Central memory CD8-positive, alpha-beta T cell (primary cell): Measurements from ENCODE around the gene DOCK10.

Experiments used
- ATAC-seq: fragments of 150-1000 bp; cut with Tn5 transposase; replicated peaks from 2 replicates; pipeline ENCODE4 v1.10.0; 2022; ENCODE audit warnings: mild to moderate bottlenecking, moderate FRiP score, moderate number of reproducible peaks; ENCODE audit not compliant: poor library complexity, severe bottlenecking; ENCODE audit errors: extremely low read depth
- DNase-seq, 2 donors: peaks; one replicate each; pipeline ENCODE4 v3.0.0; 2021; ENCODE audit warnings: low spot score in 2 of 2
- H3K27ac Mint-ChIP-seq: one replicate; pipeline ENCODE4 v1.8.0; 2022; ENCODE audit warnings: low read depth, mild to moderate bottlenecking, moderate library complexity, mixed read lengths
- H3K27me3 Mint-ChIP-seq: one replicate; pipeline ENCODE4 v1.8.0; 2022; ENCODE audit warnings: mixed read lengths
- H3K36me3 Mint-ChIP-seq: one replicate; pipeline ENCODE4 v1.8.0; 2022; ENCODE audit warnings: mild to moderate bottlenecking, moderate library complexity, mixed read lengths; ENCODE audit not compliant: insufficient read depth
- H3K4me1 Mint-ChIP-seq: one replicate; pipeline ENCODE4 v1.8.0; 2022; ENCODE audit warnings: mixed read lengths
- H3K4me3 Mint-ChIP-seq: one replicate; pipeline ENCODE4 v1.8.0; 2022; ENCODE audit warnings: mild to moderate bottlenecking, moderate library complexity, mixed read lengths
- H3K9me3 Mint-ChIP-seq: one replicate; pipeline ENCODE4 v1.8.0; 2022; ENCODE audit warnings: mixed read lengths

Gene DOCK10

DNA sequence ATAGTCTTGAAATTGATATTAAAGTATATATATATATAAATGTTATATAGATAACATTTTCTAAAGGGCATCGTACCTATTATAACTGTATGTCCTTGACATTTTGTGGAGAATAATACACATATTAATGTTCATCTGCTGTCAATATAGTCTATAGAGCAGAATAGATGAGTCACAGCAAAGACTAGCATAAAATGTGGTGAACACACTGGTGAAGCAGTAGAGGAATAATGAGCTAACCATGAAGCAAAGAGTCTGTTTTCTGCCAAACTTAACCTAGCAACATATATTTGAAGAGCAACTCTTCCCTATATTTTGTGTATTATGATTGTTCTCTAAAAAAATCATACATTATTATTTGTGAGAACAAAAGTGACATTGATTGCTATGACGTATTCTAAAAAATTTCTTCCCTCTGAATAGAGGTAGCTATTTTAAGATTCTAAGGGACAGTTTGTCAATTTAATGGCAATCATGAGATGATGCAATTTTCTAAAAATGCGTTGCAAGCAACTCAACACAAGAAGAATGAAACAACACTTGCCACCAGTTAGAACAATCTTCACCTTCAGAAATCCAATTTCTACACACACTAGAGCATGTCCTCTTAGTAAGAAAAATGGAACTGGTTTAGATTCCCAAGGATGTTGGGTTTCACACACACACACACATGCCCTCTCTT lies 22.0 kb downstream of the DOCK10 start:
- Mint-ChIP-seq H3K27ac (peak overlapping the region; percentile 1), H3K4me1 (peaks cover 56% of the 10 kb centered on the region), H3K9me3 (no peaks in the 10 kb centered on the region), H3K27me3 (no peaks in the 10 kb centered on the region), H3K36me3 (peaks cover 2% of the 10 kb centered on the region), H3K4me3 (no peak overlapping the region)
- no peak for DNase-seq
- ATAC-seq = no peak

DNA sequence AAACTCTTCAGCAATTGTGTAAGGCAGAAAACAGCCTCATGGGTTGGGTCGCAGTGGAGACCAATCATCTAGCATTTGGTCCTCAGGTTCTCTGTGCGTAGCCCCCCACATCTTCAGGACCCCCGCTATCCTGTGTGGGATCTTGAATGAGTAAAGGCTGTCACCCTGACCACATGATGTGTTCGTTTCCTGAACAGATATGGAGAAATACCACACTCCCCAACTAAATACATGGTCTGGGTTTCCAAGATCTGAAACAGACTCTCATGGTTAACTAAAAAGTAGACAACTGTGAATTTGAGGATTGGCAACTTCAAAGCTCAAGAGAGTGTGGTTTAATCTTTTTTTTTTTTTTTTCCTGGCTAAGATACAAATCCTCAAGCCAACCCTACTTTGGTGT lies 23.2 kb downstream of the DOCK10 start:
- DNase-seq = no peak
- H3K4me1 Mint-ChIP-seq = peaks cover 50% of the 10 kb centered on the region
- H3K9me3 Mint-ChIP-seq = no peaks in the 10 kb centered on the region
- peak overlapping the region; percentile 1 for H3K27ac Mint-ChIP-seq
- H3K4me3 Mint-ChIP-seq = no peak overlapping the region
- H3K36me3 Mint-ChIP-seq = peaks cover 2% of the 10 kb centered on the region
- peak; percentile 19 for ATAC-seq
- H3K27me3 Mint-ChIP-seq = no peaks in the 10 kb centered on the region

DNA sequence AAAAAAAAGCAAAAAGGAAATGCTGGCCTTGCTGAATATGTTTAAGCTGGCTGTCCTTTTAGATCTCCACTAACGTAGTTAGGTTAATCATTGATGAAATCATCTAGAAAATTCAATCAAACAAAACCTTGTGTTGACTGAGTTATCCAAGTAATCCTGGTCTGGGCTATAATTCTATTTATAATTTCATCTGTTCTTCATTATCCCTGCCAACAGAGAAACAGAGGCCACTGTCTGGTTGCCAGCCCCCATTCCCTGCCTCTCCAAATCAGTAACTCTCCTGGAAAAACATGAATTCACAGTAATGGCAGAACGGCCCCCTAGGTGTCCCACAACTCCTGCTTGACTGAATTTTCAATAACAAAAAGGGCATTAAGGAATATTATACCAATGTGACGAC lies 24.6 kb downstream of the DOCK10 start:
- Mint-ChIP-seq H3K4me3 (no peak overlapping the region), H3K27ac (peak overlapping the region; percentile 42), H3K4me1 (peaks cover 51% of the 10 kb centered on the region), H3K36me3 (peaks cover 3% of the 10 kb centered on the region), H3K9me3 (no peaks in the 10 kb centered on the region), H3K27me3 (no peaks in the 10 kb centered on the region)
- no peak for DNase-seq
- no peak for ATAC-seq

DNA sequence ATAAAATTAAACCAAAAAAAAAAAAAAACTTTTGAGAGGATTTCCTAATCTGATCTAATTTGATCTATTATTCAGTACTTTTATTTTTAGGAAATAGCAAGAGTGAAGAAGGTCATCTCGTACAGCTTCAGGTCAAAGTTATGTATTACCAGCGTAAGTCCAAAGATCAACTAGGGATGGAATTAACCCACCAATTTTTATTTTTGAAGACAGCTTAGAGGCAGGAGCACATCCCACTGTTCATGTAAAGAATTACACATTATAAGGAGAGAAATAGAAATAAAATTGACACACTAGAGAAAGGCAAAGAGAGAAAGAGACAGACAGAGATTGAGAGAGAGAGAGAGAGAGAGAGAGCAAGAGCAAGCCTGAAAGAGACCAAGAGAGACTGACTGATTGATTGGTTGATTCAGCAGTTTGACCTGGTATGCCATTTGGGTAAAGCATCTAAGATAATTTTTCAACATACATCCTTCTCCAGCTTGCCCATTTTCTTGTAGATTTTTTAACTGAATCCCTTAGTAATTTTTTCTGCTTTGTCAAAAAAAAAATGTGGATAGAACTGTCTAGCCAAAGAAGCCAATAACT lies 25.1 kb downstream of the DOCK10 start:
- Mint-ChIP-seq H3K9me3 (no peaks in the 10 kb centered on the region), H3K4me1 (peaks cover 47% of the 10 kb centered on the region), H3K36me3 (peaks cover 3% of the 10 kb centered on the region), H3K27ac (peak overlapping the region; percentile 42), H3K27me3 (no peaks in the 10 kb centered on the region), H3K4me3 (no peak overlapping the region)
- DNase-seq = no peak
- ATAC-seq = no peak

DNA sequence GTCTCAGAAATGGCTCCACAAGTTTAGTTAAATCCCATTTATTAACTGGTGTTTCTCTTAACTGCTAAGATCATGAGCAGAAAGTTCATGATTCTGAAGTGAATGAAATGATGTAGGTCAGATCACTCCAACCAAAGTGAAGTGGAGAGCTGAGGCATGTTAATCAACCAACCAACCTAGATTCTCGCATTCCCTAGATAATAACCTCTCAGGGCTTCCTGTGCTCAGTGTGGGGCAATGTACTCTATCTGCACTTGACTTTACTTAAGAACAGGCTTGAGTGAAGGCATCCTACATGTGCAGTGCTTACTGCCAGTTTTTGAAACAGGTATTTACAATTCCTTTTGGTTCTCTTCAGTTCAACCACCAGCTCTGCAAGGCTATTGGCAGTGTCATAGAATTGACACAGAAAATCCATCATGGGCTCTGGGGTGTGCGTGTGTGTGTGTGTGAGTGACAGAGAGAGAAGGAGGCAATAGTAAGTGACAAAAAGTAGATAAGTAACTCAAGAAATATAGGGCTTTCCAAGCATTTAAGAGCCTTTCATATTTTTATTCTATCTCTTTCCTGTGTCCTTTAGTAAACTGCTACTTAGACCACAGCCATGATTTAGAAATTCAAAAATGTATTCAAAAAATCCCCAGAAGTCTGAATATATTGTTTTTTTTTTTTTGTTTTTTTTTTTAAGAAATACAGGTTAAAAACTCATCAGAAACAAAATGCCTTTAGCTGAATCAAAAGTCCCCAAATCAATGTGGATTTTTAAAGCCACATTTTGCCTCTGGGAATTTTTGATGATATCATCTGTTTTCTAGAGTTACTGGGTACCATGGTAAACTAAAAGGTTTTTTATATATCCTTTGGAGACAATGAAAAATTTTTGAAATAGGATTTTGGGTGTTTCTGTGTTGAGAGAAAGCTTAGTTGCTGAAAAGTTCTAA lies 28.6 kb downstream of the DOCK10 start:
- Mint-ChIP-seq H3K36me3 (peaks cover 2% of the 10 kb centered on the region), H3K9me3 (no peaks in the 10 kb centered on the region), H3K27ac (peak overlapping the region; percentile 60), H3K4me3 (no peak overlapping the region), H3K27me3 (no peaks in the 10 kb centered on the region), H3K4me1 (peaks cover 55% of the 10 kb centered on the region)
- DNase-seq (no peak), ATAC-seq (no peak)

DNA sequence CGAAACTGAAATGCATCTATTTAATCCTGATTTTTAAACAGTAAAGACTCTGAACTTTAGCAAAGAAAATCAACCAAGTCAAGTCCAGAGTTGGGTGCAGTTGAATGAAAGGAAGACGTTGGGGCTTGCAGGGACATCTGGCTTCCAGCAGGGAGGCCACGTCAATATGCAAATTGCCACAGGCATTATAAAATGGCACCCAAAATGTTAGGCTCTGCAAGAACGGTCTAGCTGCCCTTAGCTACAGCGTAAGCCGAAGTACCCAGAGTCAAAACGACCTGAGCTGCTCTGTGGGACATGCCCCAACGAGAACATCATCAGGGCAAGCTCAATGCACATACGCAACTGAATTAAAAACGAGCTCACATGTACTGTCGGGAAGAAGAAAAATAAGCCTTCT lies 30.7 kb downstream of the DOCK10 start:
- no peak overlapping the region for H3K4me3 Mint-ChIP-seq
- peaks cover 63% of the 10 kb centered on the region for H3K4me1 Mint-ChIP-seq
- H3K27ac Mint-ChIP-seq = peak overlapping the region; percentile 63
- no peak for DNase-seq
- no peaks in the 10 kb centered on the region for H3K27me3 Mint-ChIP-seq
- peaks cover 2% of the 10 kb centered on the region for H3K36me3 Mint-ChIP-seq
- H3K9me3 Mint-ChIP-seq = no peaks in the 10 kb centered on the region
- ATAC-seq = no peak

DNA sequence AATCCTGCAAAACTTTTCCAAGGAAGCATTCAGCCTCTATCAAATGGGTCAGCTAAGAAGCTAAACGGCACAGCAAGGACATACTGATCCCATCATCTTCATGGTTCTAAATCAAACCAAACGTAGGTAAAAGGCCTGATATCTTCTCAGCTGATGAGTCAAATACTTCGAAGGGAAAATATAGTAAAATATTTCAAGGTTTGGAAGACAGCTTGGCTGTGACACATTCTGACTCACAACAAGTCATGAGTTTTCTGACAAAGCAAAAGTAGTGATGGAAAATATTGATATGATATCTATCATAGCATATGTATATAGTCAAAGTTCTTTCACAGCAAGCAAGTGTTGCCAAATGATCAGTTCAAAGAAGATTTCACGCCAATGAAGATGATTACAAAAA lies 31.5 kb downstream of the DOCK10 start:
- no peaks in the 10 kb centered on the region for H3K27me3 Mint-ChIP-seq
- H3K27ac Mint-ChIP-seq = peak overlapping the region; percentile 63
- peaks cover 71% of the 10 kb centered on the region for H3K4me1 Mint-ChIP-seq
- peaks cover 5% of the 10 kb centered on the region for H3K36me3 Mint-ChIP-seq
- ATAC-seq (no peak), DNase-seq (no peak)
- no peaks in the 10 kb centered on the region for H3K9me3 Mint-ChIP-seq
- H3K4me3 Mint-ChIP-seq = no peak overlapping the region

DNA sequence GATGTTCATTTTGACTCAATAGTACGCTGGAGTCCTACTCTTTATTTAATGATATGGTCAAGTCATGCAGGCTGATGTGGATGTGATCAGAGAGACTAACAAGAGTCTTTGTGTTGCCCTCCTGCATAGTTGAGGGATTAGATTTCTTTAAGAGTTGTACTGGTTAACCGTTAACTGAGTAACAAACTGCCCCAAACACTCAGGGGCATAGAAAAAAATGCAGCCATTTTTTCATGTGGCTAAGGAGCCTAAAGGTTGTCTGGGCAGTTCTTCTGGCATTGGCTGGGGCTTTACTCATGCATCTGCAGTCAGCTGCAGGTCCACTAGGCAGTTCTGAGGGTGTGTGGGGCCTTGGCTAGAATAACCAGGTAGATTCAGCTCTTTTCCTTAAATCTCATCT lies 32.5 kb downstream of the DOCK10 start:
- peaks cover 74% of the 10 kb centered on the region for H3K4me1 Mint-ChIP-seq
- H3K9me3 Mint-ChIP-seq = no peaks in the 10 kb centered on the region
- no peaks in the 10 kb centered on the region for H3K27me3 Mint-ChIP-seq
- peak overlapping the region; percentile 63 for H3K27ac Mint-ChIP-seq
- H3K4me3 Mint-ChIP-seq = no peak overlapping the region
- peaks cover 5% of the 10 kb centered on the region for H3K36me3 Mint-ChIP-seq
- ATAC-seq = no peak
- DNase-seq = no peak

DNA sequence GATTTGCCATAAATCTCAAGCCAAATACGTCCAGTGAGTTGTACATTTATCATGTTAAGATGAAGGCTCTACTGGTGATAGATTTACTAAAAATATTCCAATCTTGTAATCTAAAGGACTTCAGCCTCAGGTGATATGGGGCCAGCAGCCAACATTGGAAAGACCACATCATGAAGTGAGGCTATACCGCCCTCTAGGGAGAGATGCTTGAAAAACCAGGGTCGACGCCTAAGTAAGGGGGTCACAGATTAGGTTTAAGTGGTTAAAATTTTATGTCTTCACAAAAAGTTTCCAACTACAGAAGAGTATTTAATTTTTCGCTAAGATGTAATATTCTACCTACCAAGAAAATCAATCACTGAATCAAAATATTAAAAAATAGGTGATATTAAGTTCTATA lies 33.3 kb downstream of the DOCK10 start:
- ATAC-seq (no peak), DNase-seq (no peak)
- Mint-ChIP-seq H3K4me3 (no peak overlapping the region), H3K27ac (peak overlapping the region; percentile 63), H3K9me3 (no peaks in the 10 kb centered on the region), H3K27me3 (no peaks in the 10 kb centered on the region), H3K36me3 (peaks cover 5% of the 10 kb centered on the region), H3K4me1 (peaks cover 78% of the 10 kb centered on the region)

DNA sequence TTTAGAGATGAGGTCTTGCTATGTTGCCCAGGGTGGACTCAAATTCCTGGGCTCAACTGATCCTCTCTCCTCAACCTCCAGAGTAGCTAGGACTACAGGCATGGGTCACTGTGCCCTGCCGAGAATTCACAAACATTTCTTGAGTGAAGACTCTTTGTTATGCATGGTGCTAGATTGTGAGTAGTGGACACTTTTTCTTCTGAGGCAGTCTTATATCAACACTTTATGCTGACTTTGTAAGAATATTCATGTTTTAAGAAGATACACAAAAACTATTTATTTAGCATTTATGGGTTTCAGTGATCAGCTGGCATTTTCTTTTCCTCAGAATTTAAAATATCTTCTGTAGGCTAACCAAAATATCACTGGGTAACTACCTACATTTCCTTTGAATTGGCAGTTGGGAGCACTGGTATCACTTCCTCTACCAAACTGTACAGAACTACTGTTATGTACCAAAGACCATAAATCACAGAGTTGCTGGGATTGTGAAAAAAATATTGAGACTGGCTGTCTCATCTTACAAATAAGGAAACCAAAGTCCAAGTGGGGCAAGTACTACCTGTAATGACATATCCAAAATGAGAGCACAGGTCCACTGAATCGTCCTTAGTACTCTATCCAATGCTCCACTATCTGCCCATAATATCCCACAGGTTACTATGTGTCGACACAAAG lies 34.0 kb downstream of the DOCK10 start:
- H3K27me3 Mint-ChIP-seq = no peaks in the 10 kb centered on the region
- H3K4me3 Mint-ChIP-seq = no peak overlapping the region
- no peak for DNase-seq

DNA sequence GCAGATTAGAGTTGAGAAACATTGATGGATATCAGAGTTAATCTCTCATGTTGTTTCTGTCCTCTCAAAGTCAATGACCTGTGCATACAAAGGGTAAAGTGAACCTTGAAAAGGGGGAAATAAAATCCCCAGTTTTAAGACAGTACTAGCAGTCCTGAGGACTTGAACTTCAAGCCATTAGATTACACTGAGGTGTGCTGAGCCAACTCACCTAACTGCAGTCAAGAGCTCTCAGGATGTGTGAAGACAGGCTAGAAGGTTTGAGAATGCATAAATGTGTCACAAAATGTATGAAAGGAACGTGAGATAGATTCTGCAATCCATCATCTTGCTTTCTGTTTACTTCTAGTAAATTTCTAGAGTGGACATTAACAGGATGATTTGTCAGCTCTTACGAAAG lies 35.5 kb downstream of the DOCK10 start:
- Mint-ChIP-seq H3K36me3 (peaks cover 6% of the 10 kb centered on the region), H3K4me3 (no peak overlapping the region), H3K4me1 (peaks cover 79% of the 10 kb centered on the region), H3K27me3 (no peaks in the 10 kb centered on the region), H3K9me3 (no peaks in the 10 kb centered on the region), H3K27ac (peak overlapping the region; percentile 82)
- no peak for DNase-seq
- no peak for ATAC-seq

More for the DNA sequence above, 34.0 kb downstream of the DOCK10 start:
- H3K36me3 Mint-ChIP-seq = peaks cover 3% of the 10 kb centered on the region
- no peak for ATAC-seq
- no peaks in the 10 kb centered on the region for H3K9me3 Mint-ChIP-seq
- H3K27ac Mint-ChIP-seq = peak overlapping the region; percentile 82
- H3K4me1 Mint-ChIP-seq = peaks cover 75% of the 10 kb centered on the region

DNA sequence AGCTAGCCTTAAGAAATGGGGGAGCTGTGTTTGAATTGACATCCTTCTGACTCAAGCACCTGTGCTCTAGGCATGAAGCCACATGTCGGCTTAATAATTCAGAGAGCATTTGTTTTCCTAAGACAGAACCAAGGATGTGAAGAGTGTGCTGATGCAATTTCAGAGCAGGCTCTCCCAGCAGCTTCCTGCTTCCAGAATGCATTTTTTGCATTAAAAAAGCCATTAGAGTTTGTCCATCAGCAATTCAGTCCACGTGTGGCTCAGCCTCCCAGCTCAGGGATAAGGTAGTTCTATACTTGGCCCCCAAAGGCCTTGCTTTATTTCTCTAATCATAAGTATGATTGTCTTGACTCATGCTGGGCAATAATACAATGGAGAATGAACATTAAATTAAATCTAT lies 37.7 kb downstream of the DOCK10 start:
- Mint-ChIP-seq H3K4me3 (no peak overlapping the region), H3K9me3 (no peaks in the 10 kb centered on the region), H3K27me3 (no peaks in the 10 kb centered on the region), H3K4me1 (peaks cover 72% of the 10 kb centered on the region), H3K27ac (peak overlapping the region; percentile 9), H3K36me3 (peaks cover 6% of the 10 kb centered on the region)
- DNase-seq = no peak
- ATAC-seq = no peak
